Activated T-cell treated with anti-CD3 and anti-CD28 coated beads, Interleukin-2, amount 50 U/mL, for 4 hours (primary cell): ENCODE measurements around the gene PAX4. TPM values are rescaled to one million over a fixed set of nuclear protein-coding genes. Genes with fewer than 3 reads are reported as not detected.
A peak's percentile ranks its signal among the peaks of the same experiment; 100 is the strongest.

ENCODE experiments used
- ATAC-seq, 2 donors: fragments of 200-7000 bp; cut with Tn5 transposase; one replicate each; pipeline ENCODE4 v1.10.0; 2021
- DNase-seq: peaks from one replicate; pipeline ENCODE4 v3.0.0-alpha.2; 2020
- H3K27me3 Mint-ChIP-seq: one replicate; pipeline ENCODE4 v1.8.0; 2021; ENCODE audit warnings: low read depth, mixed read lengths
- H3K36me3 Mint-ChIP-seq: one replicate; pipeline ENCODE4 v1.8.0; 2022; ENCODE audit warnings: mixed read lengths; ENCODE audit not compliant: insufficient read depth
- H3K4me1 Mint-ChIP-seq: one replicate; pipeline ENCODE4 v1.8.0; 2021; ENCODE audit warnings: low read depth, mixed read lengths
- H3K4me3 Mint-ChIP-seq: one replicate; pipeline ENCODE4 v1.8.0; 2021; ENCODE audit warnings: mild to moderate bottlenecking, moderate library complexity, mixed read lengths
- H3K9me3 Mint-ChIP-seq: one replicate; pipeline ENCODE4 v1.8.0; 2021; ENCODE audit warnings: mixed read lengths
- total RNA-seq, 3 donors: library from RNA; stranded (reverse); gene quantifications; one replicate each; pipeline ENCODE4 v1.2.1, GENCODE V29; 2021

Gene PAX4
- total RNA-seq, 3 donors from 2014 or later, result not detected

DNA sequence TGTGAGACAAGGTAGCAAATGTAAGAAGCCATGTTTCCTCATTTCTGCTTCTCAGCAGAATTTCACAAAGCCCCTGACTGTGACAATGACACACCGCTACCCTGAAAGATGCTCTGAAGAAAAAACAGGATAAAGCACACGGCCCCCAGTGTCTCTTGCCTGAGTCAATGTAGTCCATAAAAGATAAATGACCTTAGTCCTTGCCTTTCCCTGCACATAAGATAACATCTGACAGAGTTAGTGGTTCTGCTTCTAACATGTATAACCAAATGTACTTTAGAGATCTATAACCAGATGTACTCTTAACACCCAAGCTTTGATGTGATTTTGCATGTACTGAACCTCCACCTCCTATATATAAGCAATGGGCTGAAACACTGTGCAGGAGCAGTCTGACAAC lies 31.0 kb upstream of the PAX4 start:
- Mint-ChIP-seq H3K4me3 (no peak overlapping the region), H3K27me3 (no peaks in the 10 kb centered on the region), H3K4me1 (peaks cover 26% of the 10 kb centered on the region), H3K9me3 (no peaks in the 10 kb centered on the region), H3K36me3 (peaks cover 2% of the 10 kb centered on the region)
- ATAC-seq (no peak), DNase-seq (no peak)

- no peaks in the 10 kb centered on the region for H3K36me3 Mint-ChIP-seq
- H3K9me3 Mint-ChIP-seq, result no peaks in the 10 kb centered on the region
- H3K27me3 Mint-ChIP-seq, result no peaks in the 10 kb centered on the region
- DNase-seq, result no peak
- ATAC-seq, result no peak
- peaks cover 13% of the 10 kb centered on the region for H3K4me1 Mint-ChIP-seq
- no peak overlapping the region for H3K4me3 Mint-ChIP-seq
Observed at GRCh38 chr7:127647636-127648035, 29.7 kb upstream of the PAX4 start.

DNA sequence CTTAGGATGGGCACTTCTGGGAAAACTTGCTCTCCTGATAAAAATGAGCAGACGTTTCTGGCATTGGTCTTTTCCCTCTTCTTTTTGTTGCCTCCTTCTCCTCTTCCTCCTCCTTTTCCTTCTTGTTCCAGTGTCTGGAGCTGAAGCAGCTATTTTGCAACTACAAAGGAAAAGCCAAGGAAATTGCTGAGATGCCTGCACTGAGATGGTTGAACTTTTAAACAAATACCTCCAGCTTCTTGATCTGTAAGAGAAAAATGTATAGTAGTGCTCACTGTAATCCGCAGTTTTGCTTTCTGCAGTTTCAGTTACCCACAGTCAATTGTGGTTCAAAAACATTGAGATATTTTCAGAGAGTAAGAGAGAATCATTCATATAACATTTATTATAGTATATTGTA lies 26.5 kb upstream of the PAX4 start:
- Mint-ChIP-seq H3K27me3 (peaks cover 6% of the 10 kb centered on the region), H3K36me3 (no peaks in the 10 kb centered on the region), H3K9me3 (no peaks in the 10 kb centered on the region), H3K4me1 (no peaks in the 10 kb centered on the region), H3K4me3 (no peak overlapping the region)
- no peak for ATAC-seq
- no peak for DNase-seq

- H3K36me3 Mint-ChIP-seq, result no peaks in the 10 kb centered on the region
- DNase-seq (no peak), ATAC-seq (no peak)
- H3K4me1 Mint-ChIP-seq, result peaks cover 2% of the 10 kb centered on the region
- peaks cover 23% of the 10 kb centered on the region for H3K27me3 Mint-ChIP-seq
- H3K9me3 Mint-ChIP-seq, result no peaks in the 10 kb centered on the region
- no peak overlapping the region for H3K4me3 Mint-ChIP-seq
Observed at GRCh38 chr7:127638197-127638596, 20.3 kb upstream of the PAX4 start.

DNA sequence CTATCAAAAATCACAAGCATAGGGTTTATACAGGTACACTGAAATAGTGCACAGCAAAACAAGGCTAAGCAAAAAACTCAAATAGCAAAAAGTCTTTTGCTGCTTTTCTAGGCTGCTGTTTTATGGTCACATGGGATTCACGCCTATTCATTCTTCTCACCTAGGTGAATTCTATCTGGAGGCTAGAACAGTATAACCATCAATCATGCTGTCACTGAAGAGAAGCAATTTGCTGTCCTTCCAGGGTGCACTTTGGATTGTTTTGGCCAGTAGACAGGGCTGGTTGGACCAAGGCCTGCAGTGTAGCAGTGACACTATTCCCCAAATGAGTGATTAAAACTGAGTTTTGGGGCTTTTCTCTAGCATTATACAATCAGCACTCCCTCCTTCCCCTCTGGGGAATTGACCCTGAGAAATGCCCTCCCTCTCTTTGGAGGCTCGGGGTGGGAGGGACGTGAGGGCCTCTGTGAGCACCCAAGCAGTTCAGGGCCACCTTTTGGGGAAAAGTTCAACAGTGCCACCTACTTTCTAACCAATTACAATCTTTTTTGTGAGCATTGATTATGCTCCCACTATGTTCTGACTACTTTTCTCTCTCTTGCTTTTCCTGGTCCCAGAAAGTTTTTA lies 17.8 kb upstream of the PAX4 start:
- ATAC-seq (no peak), DNase-seq (no peak)
- H3K4me3 Mint-ChIP-seq, result no peak overlapping the region
- peaks cover 39% of the 10 kb centered on the region for H3K27me3 Mint-ChIP-seq
- H3K4me1 Mint-ChIP-seq, result peaks cover 2% of the 10 kb centered on the region
- H3K9me3 Mint-ChIP-seq, result no peaks in the 10 kb centered on the region
- H3K36me3 Mint-ChIP-seq, result no peaks in the 10 kb centered on the region

- no peak for ATAC-seq
- Mint-ChIP-seq H3K36me3 (no peaks in the 10 kb centered on the region), H3K4me3 (no peak overlapping the region)
Observed at GRCh38 chr7:127632276-127632910, 14.5 kb upstream of the PAX4 start.

GRCh38 chr7:127629268-127629854 lies 11.4 kb upstream of the PAX4 start:
- Mint-ChIP-seq H3K27me3 (peaks cover 28% of the 10 kb centered on the region), H3K36me3 (no peaks in the 10 kb centered on the region), H3K4me1 (no peaks in the 10 kb centered on the region), H3K4me3 (no peak overlapping the region), H3K9me3 (no peaks in the 10 kb centered on the region)
- peak; percentile 29 for DNase-seq
- no peak for ATAC-seq

More at GRCh38 chr7:127632276-127632910, 14.5 kb upstream of the PAX4 start:
- no peak for DNase-seq
- peaks cover 2% of the 10 kb centered on the region for H3K4me1 Mint-ChIP-seq
- peaks cover 26% of the 10 kb centered on the region for H3K27me3 Mint-ChIP-seq
- no peaks in the 10 kb centered on the region for H3K9me3 Mint-ChIP-seq

- DNase-seq (no peak), ATAC-seq (no peak)
- Mint-ChIP-seq H3K9me3 (no peaks in the 10 kb centered on the region), H3K27me3 (peaks cover 29% of the 10 kb centered on the region), H3K4me3 (no peak overlapping the region), H3K36me3 (no peaks in the 10 kb centered on the region), H3K4me1 (no peaks in the 10 kb centered on the region)
Observed at GRCh38 chr7:127628445-127628844, 10.5 kb upstream of the PAX4 start.

- peaks cover 5% of the 10 kb centered on the region for H3K4me1 Mint-ChIP-seq
- H3K4me3 Mint-ChIP-seq, result no peak overlapping the region
- no peaks in the 10 kb centered on the region for H3K9me3 Mint-ChIP-seq
- DNase-seq, result no peak
- ATAC-seq, result no peak
- H3K36me3 Mint-ChIP-seq, result no peaks in the 10 kb centered on the region
- H3K27me3 Mint-ChIP-seq, result peaks cover 26% of the 10 kb centered on the region
Observed at GRCh38 chr7:127625331-127625730, 7.4 kb upstream of the PAX4 start.

DNA sequence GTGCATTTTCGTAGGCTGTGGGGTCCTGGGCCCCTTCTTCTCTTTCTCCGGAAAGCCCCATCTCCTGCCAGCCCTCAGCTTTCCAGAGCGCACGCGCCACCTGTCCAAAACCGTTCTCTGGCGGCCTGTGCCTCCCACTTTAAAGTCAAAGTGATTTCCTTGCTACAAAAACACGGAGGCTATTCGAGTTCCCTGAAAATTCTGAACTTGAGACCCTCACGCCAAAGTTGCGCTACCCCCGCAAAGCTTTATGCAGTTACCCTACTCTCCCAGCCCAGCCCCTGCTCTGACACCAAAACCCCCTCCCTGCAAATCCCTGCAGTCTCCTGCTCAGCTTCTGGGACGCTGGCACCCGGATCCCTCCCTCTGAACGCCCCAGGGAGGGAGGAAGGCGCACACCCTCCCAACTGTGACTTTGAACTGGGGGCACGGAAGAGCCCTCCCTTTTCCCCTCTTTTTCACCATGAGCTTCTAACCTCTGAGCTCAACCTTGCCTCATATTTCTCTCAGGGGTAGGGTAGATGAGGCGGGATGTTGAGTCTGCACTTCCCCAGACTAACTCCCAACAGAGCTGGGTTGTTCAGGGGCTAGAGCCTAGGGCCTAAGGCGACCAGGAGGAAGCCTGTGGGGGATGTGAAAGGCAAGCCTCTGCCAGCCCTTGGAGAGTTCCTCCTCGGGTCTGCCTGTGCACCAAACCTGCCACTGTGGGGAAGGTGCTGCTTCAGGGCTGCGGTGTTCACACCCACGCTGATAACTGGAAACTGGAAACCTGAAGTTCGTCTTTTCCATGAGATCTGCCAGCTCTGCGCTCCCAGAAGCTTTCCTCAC lies 2.7 kb upstream of the PAX4 start:
- H3K36me3 Mint-ChIP-seq, result no peaks in the 10 kb centered on the region
- H3K27me3 Mint-ChIP-seq, result peaks cover 50% of the 10 kb centered on the region
- ATAC-seq (peak; percentile 4 to 27), DNase-seq (no peak)
- H3K9me3 Mint-ChIP-seq, result no peaks in the 10 kb centered on the region
- H3K4me1 Mint-ChIP-seq, result peaks cover 5% of the 10 kb centered on the region
- no peak overlapping the region for H3K4me3 Mint-ChIP-seq

DNA sequence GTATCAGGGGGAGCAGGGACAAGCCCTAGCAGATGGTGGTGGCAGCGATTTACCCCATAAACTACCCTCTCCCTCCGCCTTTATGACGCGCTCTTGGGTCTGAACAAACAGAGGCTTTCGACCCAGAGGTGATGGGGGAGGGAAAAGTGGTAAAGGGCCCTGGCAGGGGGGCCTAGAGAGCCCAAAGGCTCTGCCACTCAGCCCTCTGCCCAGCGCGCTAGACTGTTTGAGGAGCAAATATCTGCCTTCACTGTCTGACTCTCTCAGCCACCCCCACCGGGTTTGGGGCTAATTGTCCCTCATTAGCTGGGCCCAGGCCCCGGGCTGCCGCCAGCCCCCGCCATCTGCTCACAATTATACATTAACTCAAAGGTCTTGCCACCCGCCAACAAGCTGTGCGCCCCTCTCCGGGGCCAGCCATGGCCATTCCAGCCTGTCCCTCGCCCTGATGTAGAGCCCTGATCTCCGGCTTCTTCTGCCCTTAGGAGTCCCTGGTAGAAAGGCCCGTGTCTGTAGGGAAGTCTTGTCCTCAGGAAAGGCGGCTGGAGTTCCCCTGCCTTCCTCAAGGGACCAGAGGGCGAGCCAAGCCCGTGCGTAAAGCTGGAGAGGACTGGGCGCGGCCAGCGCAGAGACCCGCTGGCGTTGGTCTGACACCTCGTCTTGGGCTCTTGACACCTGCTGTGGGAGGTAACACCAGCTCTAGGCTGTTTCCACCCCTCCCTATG lies 1.9 kb upstream of the PAX4 start:
- Mint-ChIP-seq H3K4me3 (no peak overlapping the region), H3K9me3 (no peaks in the 10 kb centered on the region), H3K27me3 (peaks cover 49% of the 10 kb centered on the region), H3K36me3 (no peaks in the 10 kb centered on the region), H3K4me1 (peaks cover 5% of the 10 kb centered on the region)
- ATAC-seq (no peak), DNase-seq (no peak)

GRCh38 chr7:127618775-127619174 lies 833 bp upstream of the PAX4 start:
- peaks cover 5% of the 10 kb centered on the region for H3K4me1 Mint-ChIP-seq
- H3K27me3 Mint-ChIP-seq, result peaks cover 45% of the 10 kb centered on the region
- DNase-seq (no peak), ATAC-seq (no peak)
- no peaks in the 10 kb centered on the region for H3K36me3 Mint-ChIP-seq
- H3K4me3 Mint-ChIP-seq, result no peak overlapping the region
- no peaks in the 10 kb centered on the region for H3K9me3 Mint-ChIP-seq

DNA sequence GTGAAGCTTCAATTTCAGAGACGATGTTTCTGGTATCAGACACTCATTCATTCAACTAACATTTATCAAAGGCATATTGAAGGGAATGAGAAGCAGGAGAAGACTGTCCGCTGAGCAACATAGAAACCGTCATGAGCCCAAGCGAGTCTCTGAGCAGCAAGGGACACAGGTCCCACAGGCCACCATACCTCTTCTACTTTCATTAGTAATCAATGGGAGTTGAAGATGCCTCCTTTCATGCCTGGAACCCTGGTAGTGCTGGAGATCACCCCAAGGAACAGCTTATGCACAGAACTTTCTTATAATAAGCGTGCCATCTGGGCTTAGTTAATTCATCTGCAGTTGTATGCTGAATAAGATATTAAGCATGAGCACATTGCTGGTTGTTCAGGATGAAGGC lies 1.2 kb downstream of the PAX4 start:
- Mint-ChIP-seq H3K4me3 (no peak overlapping the region), H3K27me3 (peaks cover 55% of the 10 kb centered on the region), H3K9me3 (no peaks in the 10 kb centered on the region), H3K4me1 (peaks cover 5% of the 10 kb centered on the region), H3K36me3 (no peaks in the 10 kb centered on the region)
- no peak for DNase-seq
- no peak for ATAC-seq

- no peaks in the 10 kb centered on the region for H3K36me3 Mint-ChIP-seq
- H3K4me3 Mint-ChIP-seq, result no peak overlapping the region
- H3K9me3 Mint-ChIP-seq, result no peaks in the 10 kb centered on the region
- H3K4me1 Mint-ChIP-seq, result no peaks in the 10 kb centered on the region
- ATAC-seq (no peak), DNase-seq (no peak)
- peaks cover 25% of the 10 kb centered on the region for H3K27me3 Mint-ChIP-seq
Observed at GRCh38 chr7:127612263-127612662, 5.7 kb downstream of the PAX4 start.
